T-helper 17 cell (primary cell): ENCODE measurements around the gene LLGL2. TPM values are rescaled to one million over a fixed set of nuclear protein-coding genes. Genes with fewer than 3 reads are reported as not detected.

Source experiments
- ATAC-seq: fragments of 150-1000 bp; cut with Tn5 transposase; 2 replicates; pipeline ENCODE4 v1.10.0; 2021; ENCODE audit warnings: mild to moderate bottlenecking, moderate library complexity
- DNase-seq, 3 donors: peaks; one replicate each; pipeline versions ENCODE4 v3.0.0 to v3.0.0-alpha.2; 2020 to 2021
- H3K9me3 ChIP-seq: one replicate; pipeline ENCODE4 v1.7.0; 2013; ENCODE audit warnings: low read length, mild to moderate bottlenecking; ENCODE audit not compliant: control insufficient read depth, poor library complexity, severe bottlenecking
- H3K27ac Mint-ChIP-seq: one replicate; pipeline ENCODE4 v1.8.0; 2022; ENCODE audit warnings: mild to moderate bottlenecking, moderate library complexity, mixed read lengths
- H3K27me3 Mint-ChIP-seq: one replicate; pipeline ENCODE4 v1.8.0; 2022; ENCODE audit warnings: mixed read lengths
- H3K36me3 Mint-ChIP-seq: one replicate; pipeline ENCODE4 v1.8.0; 2022; ENCODE audit warnings: low read depth, mixed read lengths
- H3K4me1 Mint-ChIP-seq: one replicate; pipeline ENCODE4 v1.8.0; 2022; ENCODE audit warnings: mild to moderate bottlenecking, mixed read lengths
- H3K4me3 Mint-ChIP-seq: one replicate; pipeline ENCODE4 v1.8.0; 2022; ENCODE audit warnings: mild to moderate bottlenecking, moderate library complexity, mixed read lengths
- total RNA-seq, 4 donors: library from RNA in 2 of 4; stranded (reverse) in 2 of 4; gene quantifications; one replicate each; pipeline ENCODE4 v1.2.3 and lab custom pipeline; 2022 to 2026

The LLGL2 gene
- total RNA-seq, 2 donors from 2014 or later = 39.3 to 41.9 TPM

GRCh38 chr17:75498726-75499213, 26.7 kb upstream of the LLGL2 start:
- ATAC-seq = no peak
- Mint-ChIP-seq H3K4me1 (no peaks in the 10 kb centered on the region), H3K4me3 (peak overlapping the region; percentile 15), H3K27ac (no peak overlapping the region), H3K27me3 (no peaks in the 10 kb centered on the region), H3K36me3 (no peaks in the 10 kb centered on the region)
- DNase-seq = no peak
- H3K9me3 ChIP-seq = no peaks in the 10 kb centered on the region

GRCh38 chr17:75499313-75500022, 26.0 kb upstream of the LLGL2 start:
- H3K4me1 Mint-ChIP-seq = no peaks in the 10 kb centered on the region
- ATAC-seq (no peak), DNase-seq (no peak)
- H3K9me3 ChIP-seq = no peaks in the 10 kb centered on the region
- no peak overlapping the region for H3K4me3 Mint-ChIP-seq
- no peaks in the 10 kb centered on the region for H3K27me3 Mint-ChIP-seq
- no peak overlapping the region for H3K27ac Mint-ChIP-seq
- H3K36me3 Mint-ChIP-seq = no peaks in the 10 kb centered on the region

- Mint-ChIP-seq H3K4me1 (no peaks in the 10 kb centered on the region), H3K27ac (no peak overlapping the region), H3K27me3 (no peaks in the 10 kb centered on the region), H3K36me3 (no peaks in the 10 kb centered on the region), H3K4me3 (no peak overlapping the region)
- ATAC-seq (no peak), DNase-seq (no peak)
- no peaks in the 10 kb centered on the region for H3K9me3 ChIP-seq
Measured at GRCh38 chr17:75500419-75501216, 24.9 kb upstream of the LLGL2 start.

- no peak for DNase-seq
- Mint-ChIP-seq H3K27me3 (no peaks in the 10 kb centered on the region), H3K36me3 (no peaks in the 10 kb centered on the region), H3K4me1 (no peaks in the 10 kb centered on the region), H3K4me3 (no peak overlapping the region), H3K27ac (no peak overlapping the region)
- no peak for ATAC-seq
- no peaks in the 10 kb centered on the region for H3K9me3 ChIP-seq
Measured at GRCh38 chr17:75501378-75502071, 24.0 kb upstream of the LLGL2 start.

- Mint-ChIP-seq H3K4me3 (no peak overlapping the region), H3K36me3 (no peaks in the 10 kb centered on the region), H3K27me3 (no peaks in the 10 kb centered on the region), H3K4me1 (no peaks in the 10 kb centered on the region), H3K27ac (no peak overlapping the region)
- ATAC-seq = no peak
- H3K9me3 ChIP-seq = no peaks in the 10 kb centered on the region
- DNase-seq = no peak
Measured at GRCh38 chr17:75502072-75502720, 23.3 kb upstream of the LLGL2 start.

- Mint-ChIP-seq H3K27me3 (no peaks in the 10 kb centered on the region), H3K4me1 (no peaks in the 10 kb centered on the region), H3K4me3 (no peak overlapping the region), H3K36me3 (no peaks in the 10 kb centered on the region), H3K27ac (no peak overlapping the region)
- H3K9me3 ChIP-seq = no peaks in the 10 kb centered on the region
- DNase-seq (no peak), ATAC-seq (no peak)
Measured at GRCh38 chr17:75502721-75503329, 22.7 kb upstream of the LLGL2 start.

GRCh38 chr17:75503337-75503950, 22.1 kb upstream of the LLGL2 start:
- no peaks in the 10 kb centered on the region for H3K9me3 ChIP-seq
- Mint-ChIP-seq H3K36me3 (no peaks in the 10 kb centered on the region), H3K27me3 (no peaks in the 10 kb centered on the region), H3K4me1 (no peaks in the 10 kb centered on the region), H3K27ac (no peak overlapping the region), H3K4me3 (no peak overlapping the region)
- DNase-seq (no peak), ATAC-seq (no peak)

- Mint-ChIP-seq H3K27me3 (no peaks in the 10 kb centered on the region), H3K4me3 (no peak overlapping the region)
- no peak for ATAC-seq
Measured at GRCh38 chr17:75503976-75504346, 21.5 kb upstream of the LLGL2 start.

GRCh38 chr17:75504347-75505151, 20.9 kb upstream of the LLGL2 start:
- no peak overlapping the region for H3K4me3 Mint-ChIP-seq
- no peaks in the 10 kb centered on the region for H3K9me3 ChIP-seq
- DNase-seq = peak in 2 of 3 donors; percentile 30 to 35

More at GRCh38 chr17:75503976-75504346, 21.5 kb upstream of the LLGL2 start:
- H3K27ac Mint-ChIP-seq = no peak overlapping the region
- no peaks in the 10 kb centered on the region for H3K36me3 Mint-ChIP-seq
- no peak for DNase-seq
- H3K9me3 ChIP-seq = no peaks in the 10 kb centered on the region
- no peaks in the 10 kb centered on the region for H3K4me1 Mint-ChIP-seq

GRCh38 chr17:75505152-75505409, 20.4 kb upstream of the LLGL2 start:
- H3K36me3 Mint-ChIP-seq = no peaks in the 10 kb centered on the region
- peaks cover 3% of the 10 kb centered on the region for H3K4me1 Mint-ChIP-seq
- DNase-seq = no peak

More at GRCh38 chr17:75504347-75505151, 20.9 kb upstream of the LLGL2 start:
- no peaks in the 10 kb centered on the region for H3K36me3 Mint-ChIP-seq
- no peak overlapping the region for H3K27ac Mint-ChIP-seq
- ATAC-seq = peak; percentile 61
- H3K27me3 Mint-ChIP-seq = no peaks in the 10 kb centered on the region
- H3K4me1 Mint-ChIP-seq = no peaks in the 10 kb centered on the region

GRCh38 chr17:75505640-75506039, 19.9 kb upstream of the LLGL2 start:
- no peaks in the 10 kb centered on the region for H3K9me3 ChIP-seq
- Mint-ChIP-seq H3K4me3 (no peak overlapping the region), H3K4me1 (peaks cover 3% of the 10 kb centered on the region)

More at GRCh38 chr17:75505152-75505409, 20.4 kb upstream of the LLGL2 start:
- Mint-ChIP-seq H3K4me3 (no peak overlapping the region), H3K27me3 (no peaks in the 10 kb centered on the region), H3K27ac (no peak overlapping the region)
- no peaks in the 10 kb centered on the region for H3K9me3 ChIP-seq
- ATAC-seq = no peak

GRCh38 chr17:75506134-75506533, 19.4 kb upstream of the LLGL2 start:
- ATAC-seq (no peak), DNase-seq (no peak)
- no peaks in the 10 kb centered on the region for H3K36me3 Mint-ChIP-seq
- H3K4me1 Mint-ChIP-seq = peaks cover 3% of the 10 kb centered on the region
- no peak overlapping the region for H3K27ac Mint-ChIP-seq
- no peaks in the 10 kb centered on the region for H3K9me3 ChIP-seq
- no peaks in the 10 kb centered on the region for H3K27me3 Mint-ChIP-seq
- H3K4me3 Mint-ChIP-seq = no peak overlapping the region

More at GRCh38 chr17:75505640-75506039, 19.9 kb upstream of the LLGL2 start:
- Mint-ChIP-seq H3K36me3 (no peaks in the 10 kb centered on the region), H3K27ac (no peak overlapping the region), H3K27me3 (no peaks in the 10 kb centered on the region)
- DNase-seq (no peak), ATAC-seq (no peak)
